Mesangial cell (primary cell): Measurements from ENCODE around the gene IL22. TPM values are rescaled to one million over a fixed set of nuclear protein-coding genes. Genes with fewer than 3 reads are reported as not detected.

ENCODE experiments used
- total RNA-seq: library from RNA; depleted of rRNA; stranded (reverse); fragments of >200 nt; gene quantifications from 2 replicates; pipeline ENCODE4 v1.2.3, GENCODE V29; 2015

IL22 gene
- total RNA-seq = not detected in 2 replicates

DNA sequence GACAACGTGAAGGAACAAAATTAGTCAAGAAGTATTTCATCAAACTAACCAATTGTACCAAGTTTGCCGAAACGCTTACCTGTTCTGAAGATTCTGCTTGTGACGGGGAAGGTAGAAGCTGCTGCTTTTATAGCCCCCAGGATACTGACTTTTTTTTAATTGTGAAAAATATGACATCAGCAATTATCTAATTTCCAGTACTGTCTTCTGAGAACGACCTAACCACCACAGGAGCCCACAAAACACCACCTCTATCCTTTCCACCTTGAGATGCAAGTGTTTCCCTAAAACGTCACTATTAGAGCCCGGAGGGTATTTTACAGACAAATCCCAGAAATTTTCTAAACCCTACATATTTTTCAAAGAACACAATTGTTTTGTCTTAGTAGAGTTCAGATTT, at the start of gene IL22:
Gene IL22, minus strand, starts transcription at position 101 of the 400 bp plus-strand sequence. CDS start 156 bp downstream, outside the sequence.

DNA sequence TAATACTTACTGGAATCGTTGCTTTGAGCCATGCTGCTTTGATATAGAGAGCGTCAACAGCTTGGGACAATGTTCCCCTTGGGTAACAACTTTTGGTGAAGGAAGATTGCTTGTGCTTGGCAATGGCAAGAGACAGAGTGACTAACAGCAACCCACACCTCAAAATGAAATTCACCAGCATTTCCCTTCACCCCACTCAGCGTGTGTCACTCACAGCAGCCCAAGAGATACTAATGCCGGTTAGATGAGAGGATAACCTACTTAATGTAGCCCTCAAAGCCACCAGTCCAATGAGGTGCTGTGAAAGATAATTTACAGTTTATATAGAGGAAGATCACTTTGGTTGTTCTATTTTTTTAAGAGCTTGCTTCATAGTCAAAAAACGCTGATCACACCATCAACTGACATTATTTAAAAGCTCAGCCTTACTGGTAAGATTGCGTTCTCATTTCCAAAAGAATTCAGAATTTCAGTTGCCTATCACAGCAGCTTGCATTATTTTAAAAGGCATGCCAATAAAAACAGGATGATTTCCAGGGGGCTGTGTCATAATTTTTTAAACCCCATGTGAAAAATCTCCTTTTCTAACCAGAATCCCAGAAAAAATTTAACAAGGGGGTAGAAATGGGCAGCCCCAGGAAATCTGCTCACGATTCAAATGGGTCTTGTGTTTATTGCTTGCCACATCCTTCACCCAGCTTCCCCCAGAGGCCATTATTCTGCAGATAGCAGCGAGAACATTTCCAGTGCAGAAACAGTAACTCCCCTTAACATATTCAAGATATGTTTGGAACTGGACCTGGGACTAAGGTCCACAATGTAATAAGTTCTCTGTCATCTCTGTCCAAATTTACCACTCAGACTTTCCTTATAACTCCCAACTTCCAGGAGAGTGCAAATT, 27.6 kb downstream of the IL22 start, which contains the start of gene IL26:
Gene IL26, minus strand, starts transcription at position 235 of the 901 bp plus-strand sequence. Its CDS starts 54 bp downstream, at position 181.

Other genes with a start within 250 kb of the IL22 start
- gene IFNG, start 93.9 kb downstream of the IL22 start, total RNA-seq = not detected in 2 replicates
- not detected in 2 replicates for gene IL26, start 27.8 kb downstream of the IL22 start, total RNA-seq
- 2.8 and 4.1 TPM in 2 replicates for gene MDM1, start 78.8 kb upstream of the IL22 start, total RNA-seq